GM21390 (cell line): ENCODE data around the gene WASL.
A peak's percentile ranks its signal among the peaks of the same experiment; 100 is the strongest.
"Not testable (repeated sequence)": the region's sequence is repeated elsewhere in the genome, so short reads cannot be mapped to it uniquely, and the experiment has no call there.

ENCODE experiments used
- ATAC-seq: cut with Tn5 transposase; IDR thresholded peaks from one replicate; pipeline ENCODE4 v1.9.1; 2021; ENCODE audit not compliant: unreplicated experiment

WASL gene

GRCh38 chr7:123769371-123769770, 20.6 kb upstream of the WASL start:
- ATAC-seq: no peak

GRCh38 chr7:123768493-123768892, 19.7 kb upstream of the WASL start:
- no peak for ATAC-seq

GRCh38 chr7:123763191-123763661, 14.4 kb upstream of the WASL start:
- no peak for ATAC-seq

- no peak for ATAC-seq
These were observed 12.9 kb upstream of the WASL start for GRCh38 chr7:123761729-123762128.

GRCh38 chr7:123757095-123757494, 8.3 kb upstream of the WASL start:
- no peak for ATAC-seq

- no peak for ATAC-seq
These were observed 6.5 kb upstream of the WASL start for GRCh38 chr7:123755338-123755737.

GRCh38 chr7:123754271-123754871, 5.6 kb upstream of the WASL start:
- ATAC-seq: no peak

- no peak for ATAC-seq
These were observed 3.7 kb upstream of the WASL start for GRCh38 chr7:123752534-123752933.

GRCh38 chr7:123751821-123752220, 3.0 kb upstream of the WASL start:
- no peak for ATAC-seq

- ATAC-seq: no peak
These were observed 1.8 kb upstream of the WASL start for GRCh38 chr7:123750389-123751230.

- peak; percentile 16 for ATAC-seq
These were observed 694 bp upstream of the WASL start for GRCh38 chr7:123749537-123749857.

- ATAC-seq: peak; percentile 14
These were observed 551 bp downstream of the WASL start for GRCh38 chr7:123748171-123748733.

- no peak for ATAC-seq
These were observed 1.1 kb downstream of the WASL start for GRCh38 chr7:123747620-123748141.

GRCh38 chr7:123746931-123747488, 1.8 kb downstream of the WASL start:
- no peak for ATAC-seq

- no peak for ATAC-seq
These were observed 2.7 kb downstream of the WASL start for GRCh38 chr7:123746055-123746454.

GRCh38 chr7:123745437-123745836, 3.4 kb downstream of the WASL start:
- ATAC-seq: no peak

GRCh38 chr7:123744416-123744815, 4.4 kb downstream of the WASL start:
- ATAC-seq: no peak

GRCh38 chr7:123741940-123742339, 6.9 kb downstream of the WASL start:
- ATAC-seq: no peak

- ATAC-seq: no peak
These were observed 10.0 kb downstream of the WASL start for GRCh38 chr7:123738808-123739207.

- ATAC-seq: no peak
These were observed 10.4 kb downstream of the WASL start for GRCh38 chr7:123738356-123738755.

GRCh38 chr7:123737168-123737674, 11.6 kb downstream of the WASL start:
- ATAC-seq: not testable (repeated sequence)
